A673 (cell line): ENCODE measurements around the gene CASZ1.

ENCODE experiments used
- CTCF ChIP-seq: fragments of 300-800, 200-600 bp; sonication (generic); conservative IDR thresholded peaks from 2 replicates; pipeline ENCODE4 v1.5.1; 2017; ENCODE audit warnings: low read depth, mild to moderate bottlenecking, antibody characterized with exemption, low read length, moderate library complexity, mixed read lengths
- EZH2 ChIP-seq: fragments of 200-600 bp; sonication (generic); IDR thresholded peaks from 2 replicates; pipeline ENCODE4 v1.6.1; 2017; ENCODE audit warnings: borderline replicate concordance, low read depth, mild to moderate bottlenecking, mixed read lengths, antibody characterized with exemption, low read length; ENCODE audit not compliant: poor library complexity, severe bottlenecking

GRCh38 chr1:10662090-10662688 is 134.3 kb downstream of the CASZ1 start:
- TF ChIP-seq CTCF (no peak), EZH2 (no peak)
